ENCODE results near the gene CNTNAP5.

GRCh38 chr2:124147552-124147951 lies 122.5 kb downstream of the CNTNAP5 start:
- TF ChIP-seq, protein P1, sequence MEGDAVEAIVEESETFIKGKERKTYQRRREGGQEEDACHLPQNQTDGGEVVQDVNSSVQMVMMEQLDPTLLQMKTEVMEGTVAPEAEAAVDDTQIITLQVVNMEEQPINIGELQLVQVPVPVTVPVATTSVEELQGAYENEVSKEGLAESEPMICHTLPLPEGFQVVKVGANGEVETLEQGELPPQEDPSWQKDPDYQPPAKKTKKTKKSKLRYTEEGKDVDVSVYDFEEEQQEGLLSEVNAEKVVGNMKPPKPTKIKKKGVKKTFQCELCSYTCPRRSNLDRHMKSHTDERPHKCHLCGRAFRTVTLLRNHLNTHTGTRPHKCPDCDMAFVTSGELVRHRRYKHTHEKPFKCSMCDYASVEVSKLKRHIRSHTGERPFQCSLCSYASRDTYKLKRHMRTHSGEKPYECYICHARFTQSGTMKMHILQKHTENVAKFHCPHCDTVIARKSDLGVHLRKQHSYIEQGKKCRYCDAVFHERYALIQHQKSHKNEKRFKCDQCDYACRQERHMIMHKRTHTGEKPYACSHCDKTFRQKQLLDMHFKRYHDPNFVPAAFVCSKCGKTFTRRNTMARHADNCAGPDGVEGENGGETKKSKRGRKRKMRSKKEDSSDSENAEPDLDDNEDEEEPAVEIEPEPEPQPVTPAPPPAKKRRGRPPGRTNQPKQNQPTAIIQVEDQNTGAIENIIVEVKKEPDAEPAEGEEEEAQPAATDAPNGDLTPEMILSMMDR (IDR thresholded peaks at IDR 0.05) = no peak
- TF ChIP-seq EZH2 (IDR thresholded peaks at IDR 0.05; ENCODE audit: borderline replicate concordance, insufficient read depth, low read depth, low read length, poor library complexity, severe bottlenecking) = no peak
